ENCODE results near the gene DNAJC25. TPM values are rescaled to one million over a fixed set of nuclear protein-coding genes. Genes with fewer than 3 reads are reported as not detected.

Gene DNAJC25
- total RNA-seq (2022; extraction: Qiagen RNA extraction), result 10.7 to 12.5 TPM (median 11.2 TPM) in 5 replicates

GRCh38 chr9:111631214-111631971, at the start of gene DNAJC25:
DNAJC25 (plus strand) TSS chr9:111631334; CDS start chr9:111631408, 74 bp downstream.

GRCh38 chr9:111599092-111599954, 31.8 kb upstream of the DNAJC25 start, which contains the start of gene PTGR1:
PTGR1 (minus strand) TSS chr9:111599647; CDS start chr9:111597422, 2,225 bp downstream.

GRCh38 chr9:111661150-111661801, 30.1 kb downstream of the DNAJC25 start, which contains the start of gene GNG10:
GNG10 (plus strand) TSS chr9:111661605; CDS start chr9:111661635, 30 bp downstream.

Other genes with a start within 250 kb of the DNAJC25 start
- gene ECPAS, start 147.0 kb upstream of the DNAJC25 start, total RNA-seq (2022; extraction: Qiagen RNA extraction), result 34.2 to 51.2 TPM (median 37.6 TPM) in 5 replicates
- gene ZNF483, start 106.2 kb upstream of the DNAJC25 start, total RNA-seq (2022; extraction: Qiagen RNA extraction), result 0.66 to 0.92 TPM (median 0.83 TPM) in 5 replicates
- 341 to 396 TPM (median 366 TPM) in 5 replicates for gene PTGR1, start 31.7 kb upstream of the DNAJC25 start, total RNA-seq (2022; extraction: Qiagen RNA extraction)
- 56.5 to 68.8 TPM (median 66.7 TPM) in 5 replicates for gene GNG10, start 30.3 kb downstream of the DNAJC25 start, total RNA-seq (2022; extraction: Qiagen RNA extraction)
- not detected in 5 replicates for gene SHOC1, start 163.6 kb downstream of the DNAJC25 start, total RNA-seq (2022; extraction: Qiagen RNA extraction)